ENCODE measurements around the gene NLRC5.

DNA sequence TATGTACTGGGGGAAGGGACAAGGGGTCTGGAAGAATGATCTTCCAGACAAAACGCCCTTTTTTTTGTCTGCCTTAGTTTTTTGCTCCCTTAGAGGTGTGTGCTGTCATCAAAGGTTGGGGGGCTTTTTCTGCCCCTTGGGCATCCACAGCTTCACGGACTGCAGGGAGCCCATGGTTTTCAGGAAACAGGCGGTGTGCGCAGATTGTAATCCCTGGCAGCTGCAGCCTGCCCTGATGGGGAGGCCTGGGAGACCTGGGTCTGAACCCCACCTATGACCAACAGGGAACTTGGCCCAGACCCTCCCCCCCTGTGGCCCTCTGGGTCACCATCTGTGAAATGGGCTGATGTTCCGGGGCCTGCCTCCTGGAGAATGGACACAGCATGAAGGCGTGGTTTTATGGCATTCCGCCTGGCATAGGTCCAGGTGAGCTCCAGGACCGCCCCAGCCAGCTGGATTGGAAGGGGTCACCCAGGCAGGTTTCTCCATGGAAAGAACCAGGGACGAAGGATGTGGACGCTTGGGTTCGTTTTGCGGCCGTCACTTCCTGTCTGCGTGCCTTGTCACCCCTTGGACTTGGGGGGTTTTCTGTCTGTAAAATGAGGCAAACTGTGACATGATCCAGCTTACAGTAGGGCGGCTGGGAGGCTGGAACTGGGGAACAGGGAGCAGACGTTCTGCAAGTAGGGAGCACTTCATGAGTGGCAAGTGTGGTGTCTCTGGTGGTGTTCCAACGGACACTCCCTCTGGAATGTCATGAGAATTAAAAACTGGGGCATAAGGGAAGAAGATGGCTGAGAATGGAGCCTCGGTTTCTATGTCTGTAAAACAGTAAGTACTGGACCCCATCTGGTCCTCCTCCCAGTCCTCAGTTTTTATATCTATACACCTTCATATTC lies 104.6 kb downstream of the NLRC5 start:
- TF ChIP-seq JUN (IDR thresholded peaks at IDR 0.05; ENCODE audit: borderline replicate concordance, insufficient read depth, insufficient read length, low read depth) (no peak), POLR2AphosphoS5 (IDR thresholded peaks at IDR 0.05; ENCODE audit: insufficient read depth, low read depth, low read length) (no peak), MYC (IDR thresholded peaks at IDR 0.05; ENCODE audit: low read depth, low read length) (no peak), POLR2A (IDR thresholded peaks at IDR 0.05; ENCODE audit: low read depth, low read length) (no peak), EZH2 (IDR thresholded peaks at IDR 0.05; ENCODE audit: borderline replicate concordance, low read depth, low read length, severe bottlenecking) (no peak), FOS (IDR thresholded peaks at IDR 0.05; ENCODE audit: borderline replicate concordance, insufficient read depth, low read length) (no peak), GATA2 (IDR thresholded peaks at IDR 0.05; ENCODE audit: insufficient read depth, insufficient read length, low read depth, low read length) (no peak)
- TF ChIP-seq, protein P1, sequence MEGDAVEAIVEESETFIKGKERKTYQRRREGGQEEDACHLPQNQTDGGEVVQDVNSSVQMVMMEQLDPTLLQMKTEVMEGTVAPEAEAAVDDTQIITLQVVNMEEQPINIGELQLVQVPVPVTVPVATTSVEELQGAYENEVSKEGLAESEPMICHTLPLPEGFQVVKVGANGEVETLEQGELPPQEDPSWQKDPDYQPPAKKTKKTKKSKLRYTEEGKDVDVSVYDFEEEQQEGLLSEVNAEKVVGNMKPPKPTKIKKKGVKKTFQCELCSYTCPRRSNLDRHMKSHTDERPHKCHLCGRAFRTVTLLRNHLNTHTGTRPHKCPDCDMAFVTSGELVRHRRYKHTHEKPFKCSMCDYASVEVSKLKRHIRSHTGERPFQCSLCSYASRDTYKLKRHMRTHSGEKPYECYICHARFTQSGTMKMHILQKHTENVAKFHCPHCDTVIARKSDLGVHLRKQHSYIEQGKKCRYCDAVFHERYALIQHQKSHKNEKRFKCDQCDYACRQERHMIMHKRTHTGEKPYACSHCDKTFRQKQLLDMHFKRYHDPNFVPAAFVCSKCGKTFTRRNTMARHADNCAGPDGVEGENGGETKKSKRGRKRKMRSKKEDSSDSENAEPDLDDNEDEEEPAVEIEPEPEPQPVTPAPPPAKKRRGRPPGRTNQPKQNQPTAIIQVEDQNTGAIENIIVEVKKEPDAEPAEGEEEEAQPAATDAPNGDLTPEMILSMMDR (IDR thresholded peaks at IDR 0.05; ENCODE audit: extremely low read depth in 1 of 2, insufficient read depth in 1 of 2, low read depth in 1 of 2, low read length in 2 of 2) = no peak
- TF ChIP-seq, protein P2, sequence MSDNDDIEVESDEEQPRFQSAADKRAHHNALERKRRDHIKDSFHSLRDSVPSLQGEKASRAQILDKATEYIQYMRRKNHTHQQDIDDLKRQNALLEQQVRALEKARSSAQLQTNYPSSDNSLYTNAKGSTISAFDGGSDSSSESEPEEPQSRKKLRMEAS (IDR thresholded peaks at IDR 0.05; ENCODE audit: insufficient read depth, insufficient read length) = no peak

All from endothelial cell of umbilical vein (primary cell).